M059J (cell line): ENCODE measurements around the gene OR52N2. TPM values are rescaled to one million over a fixed set of nuclear protein-coding genes. Genes with fewer than 3 reads are reported as not detected.

Experiments
- total RNA-seq: library from RNA; depleted of rRNA; stranded (reverse); fragments of >200 nt; shearing (Covaris generic); gene quantifications from 2 replicates; pipeline ENCODE4 v1.2.3, GENCODE V29; 2014; rRNA removed

Gene OR52N2
- total RNA-seq, 1 experiment from 2014 or later, result not detected

Other genes with a start within 250 kb of the OR52N2 start
- gene OR52B6, start 228.0 kb upstream of the OR52N2 start, total RNA-seq, result not detected in 2 replicates
- 9.6 and 24.7 TPM in 2 replicates for gene TRIM6, start 212.3 kb upstream of the OR52N2 start, total RNA-seq
- 13.2 and 22.2 TPM in 2 replicates for gene TRIM34, start 183.9 kb upstream of the OR52N2 start, total RNA-seq
- gene TRIM5, start 123.8 kb upstream of the OR52N2 start, total RNA-seq, result 71.1 and 92.8 TPM in 2 replicates
- gene TRIM22, start 119.1 kb upstream of the OR52N2 start, total RNA-seq, result 101 and 128 TPM in 2 replicates
- not detected in 2 replicates for gene OR56B1, start 72.5 kb upstream of the OR52N2 start, total RNA-seq
- not detected in 2 replicates for gene OR52N4, start 54.7 kb upstream of the OR52N2 start, total RNA-seq
- not detected in 2 replicates for gene OR52N5, start 25.6 kb upstream of the OR52N2 start, total RNA-seq
- not detected in 2 replicates for gene OR52N1, start 17.7 kb upstream of the OR52N2 start, total RNA-seq
- gene OR52E6, start 33.0 kb downstream of the OR52N2 start, total RNA-seq, result not detected in 2 replicates
- gene OR52E8, start 48.8 kb downstream of the OR52N2 start, total RNA-seq, result not detected in 2 replicates
- gene OR52E4, start 71.7 kb downstream of the OR52N2 start, total RNA-seq, result not detected in 2 replicates
- gene OR52E5, start 84.3 kb downstream of the OR52N2 start, total RNA-seq, result not detected in 2 replicates
- gene OR56A3, start 133.3 kb downstream of the OR52N2 start, total RNA-seq, result not detected in 2 replicates
- gene OR56A5, start 159.6 kb downstream of the OR52N2 start, total RNA-seq, result not detected in 2 replicates
- gene OR52L1, start 178.1 kb downstream of the OR52N2 start, total RNA-seq, result 0.37 TPM in 1 of 2 replicates, not detected in the other
- not detected in 2 replicates for gene OR56A4, start 198.0 kb downstream of the OR52N2 start, total RNA-seq
- not detected in 2 replicates for gene OR56A1, start 221.8 kb downstream of the OR52N2 start, total RNA-seq